Heart left ventricle (tissue), 13 donors: ENCODE measurements around the gene NKD1.

Experiments
- POLR2A ChIP-seq, 2 donors: fragments of 450-650 bp; IDR thresholded peaks; one replicate each; pipeline ENCODE4 v1.6.1; 2017; ENCODE audit warnings: antibody characterized with exemption in 2 of 2, mild to moderate bottlenecking in 2 of 2, moderate library complexity in 2 of 2
- TF ChIP-seq, protein P1 (sequence below), 12 donors: fragments of 200-600 bp; sonication (generic) in 4 of 12; IDR thresholded peaks; one replicate each; pipeline versions ENCODE4 v1.5.0 to v1.8.0; 2018 to 2022; ENCODE audit warnings: antibody characterized with exemption in 12 of 12, mild to moderate bottlenecking in 5 of 12
- donor health status: ischemic (EF 13 %, LVEDD 7.1; RV severe dilation, severe dysfunction).
- donor health status: DM: no; HTN: yes; CAD: no.
- donor health status: DM: no; HTN: no; CAD: no.
- donor health status: ischemic (EF 25% LVEDD 6.9; RV normal size, moderate dysfunction).
- donor health status: ischemic (EF 25% LVEDD 5.7; RV mildly dilated, moderate dysfunction).
- donor health status: ischemic (EF 35%, LVEDD 5.7; RV mildly dilated, moderate dysfunction).
- donor health status: nonischemic (EF 11% LVEDD 7.7; RV severe dilation, severe dysfunction).
- donor health status: DM: yes; HTN: yes; CAD: no.
- donor health status: PGD.
- donor health status: ischemic (EF 29% LVEDD 5.4; RV normal size, mild dysfunction).
- donor health status: nonischemic (EF 23%, LVEDD 6.1; RV moderate dilation, normal function).

DNA sequence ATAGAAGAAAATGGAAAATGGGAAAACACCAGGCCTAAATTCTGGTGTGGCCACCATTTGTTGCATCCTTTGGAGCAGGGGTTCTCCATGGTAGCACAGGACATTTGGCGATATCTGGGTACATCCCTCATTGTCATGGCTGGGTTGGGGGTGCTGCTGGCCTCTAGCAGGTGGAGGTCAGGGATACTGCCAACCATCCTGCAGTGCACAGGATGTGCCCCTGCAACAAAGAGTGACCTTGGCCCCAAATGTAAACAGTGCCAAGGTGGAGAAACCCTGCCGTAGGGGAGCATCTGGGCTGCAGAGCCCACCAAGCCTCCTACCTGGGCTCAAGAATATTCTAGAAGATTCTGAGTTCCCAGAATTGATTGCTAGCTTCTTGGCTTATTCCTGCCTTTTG lies 27.5 kb downstream of the NKD1 start:
- no peak for TF ChIP-seq POLR2A (IDR thresholded peaks at IDR 0.05)
- TF ChIP-seq, protein P1, sequence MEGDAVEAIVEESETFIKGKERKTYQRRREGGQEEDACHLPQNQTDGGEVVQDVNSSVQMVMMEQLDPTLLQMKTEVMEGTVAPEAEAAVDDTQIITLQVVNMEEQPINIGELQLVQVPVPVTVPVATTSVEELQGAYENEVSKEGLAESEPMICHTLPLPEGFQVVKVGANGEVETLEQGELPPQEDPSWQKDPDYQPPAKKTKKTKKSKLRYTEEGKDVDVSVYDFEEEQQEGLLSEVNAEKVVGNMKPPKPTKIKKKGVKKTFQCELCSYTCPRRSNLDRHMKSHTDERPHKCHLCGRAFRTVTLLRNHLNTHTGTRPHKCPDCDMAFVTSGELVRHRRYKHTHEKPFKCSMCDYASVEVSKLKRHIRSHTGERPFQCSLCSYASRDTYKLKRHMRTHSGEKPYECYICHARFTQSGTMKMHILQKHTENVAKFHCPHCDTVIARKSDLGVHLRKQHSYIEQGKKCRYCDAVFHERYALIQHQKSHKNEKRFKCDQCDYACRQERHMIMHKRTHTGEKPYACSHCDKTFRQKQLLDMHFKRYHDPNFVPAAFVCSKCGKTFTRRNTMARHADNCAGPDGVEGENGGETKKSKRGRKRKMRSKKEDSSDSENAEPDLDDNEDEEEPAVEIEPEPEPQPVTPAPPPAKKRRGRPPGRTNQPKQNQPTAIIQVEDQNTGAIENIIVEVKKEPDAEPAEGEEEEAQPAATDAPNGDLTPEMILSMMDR (IDR thresholded peaks at IDR 0.05): no peak
